ENCODE data around the gene CPVL. TPM values are rescaled to one million over a fixed set of nuclear protein-coding genes. Genes with fewer than 3 reads are reported as not detected.

CPVL gene
- total RNA-seq, 1 experiment from 2014 or later, result 26.9 TPM

- no peak for DNase-seq
- Histone ChIP-seq H2BK120ac (ENCODE audit: low read depth, low read length, poor library complexity, severe bottlenecking) (no peak overlapping the region), H2BK20ac (ENCODE audit: low read depth, low read length, poor library complexity, severe bottlenecking) (no peak overlapping the region), H3K14ac (ENCODE audit: insufficient read depth, low read length) (no peak overlapping the region), H3K23ac (ENCODE audit: insufficient read length, low read depth, low read length) (no peak overlapping the region), H4K91ac (ENCODE audit: insufficient read length, low read depth, low read length) (no peak overlapping the region), H3K56ac (ENCODE audit: insufficient read length, low read depth, low read length) (no peak overlapping the region), H3K18ac (ENCODE audit: insufficient read length, low read depth, low read length) (no peak overlapping the region), H4K20me1 (ENCODE audit: control insufficient read depth, insufficient read depth, insufficient read length) (no peaks in the 10 kb centered on the region), H2BK5ac (ENCODE audit: insufficient read length, low read length) (no peak overlapping the region), H4K5ac (ENCODE audit: insufficient read length, low read depth, low read length) (no peak overlapping the region), H3K4ac (ENCODE audit: low read depth, low read length) (no peak overlapping the region), H3K9ac (ENCODE audit: extremely low read depth, insufficient read length, low read length) (no peak overlapping the region), H2AK5ac (ENCODE audit: insufficient read length, low read length) (no peak overlapping the region), H4K8ac (replicated peaks; ENCODE audit: insufficient read length, low read depth, low read length) (no peak overlapping the region), H3K23me2 (ENCODE audit: insufficient read length, low read depth, low read length, poor library complexity, severe bottlenecking) (no peaks in the 10 kb centered on the region), H2BK12ac (ENCODE audit: insufficient read length, low read depth, low read length) (no peak overlapping the region), H3K27me3 (ENCODE audit: insufficient read depth, low read length) (no peaks in the 10 kb centered on the region), H2AFZ (ENCODE audit: low read length) (no peak overlapping the region), H3K4me2 (ENCODE audit: insufficient read depth, insufficient read length, low read length) (no peak overlapping the region), H3K27ac (ENCODE audit: insufficient read length, low read depth, low read length) (no peak overlapping the region), H2BK15ac (ENCODE audit: low read depth, low read length) (no peak overlapping the region), H3K9me3 (ENCODE audit: control insufficient read depth, low read depth, low read length) (no peaks in the 10 kb centered on the region), H3K4me1 (ENCODE audit: insufficient read depth, low read length) (no peaks in the 10 kb centered on the region), H3T11ph (ENCODE audit: low read length) (no peak overlapping the region), H3K79me1 (ENCODE audit: insufficient read depth, low read depth, low read length, poor library complexity, severe bottlenecking) (no peaks in the 10 kb centered on the region), H3K79me2 (ENCODE audit: insufficient read depth, low read length) (no peaks in the 10 kb centered on the region)
- no peaks in the 10 kb centered on the region for H3K9me3 Mint-ChIP-seq
- no peak overlapping the region for H3K4me3 Mint-ChIP-seq
- no peaks in the 10 kb centered on the region for H3K27me3 Mint-ChIP-seq (ENCODE audit: low read depth)
- peaks cover 9 to 12% of the 10 kb centered on the region in 2 experiments for H3K4me1 Mint-ChIP-seq
- TF ChIP-seq, protein P1, sequence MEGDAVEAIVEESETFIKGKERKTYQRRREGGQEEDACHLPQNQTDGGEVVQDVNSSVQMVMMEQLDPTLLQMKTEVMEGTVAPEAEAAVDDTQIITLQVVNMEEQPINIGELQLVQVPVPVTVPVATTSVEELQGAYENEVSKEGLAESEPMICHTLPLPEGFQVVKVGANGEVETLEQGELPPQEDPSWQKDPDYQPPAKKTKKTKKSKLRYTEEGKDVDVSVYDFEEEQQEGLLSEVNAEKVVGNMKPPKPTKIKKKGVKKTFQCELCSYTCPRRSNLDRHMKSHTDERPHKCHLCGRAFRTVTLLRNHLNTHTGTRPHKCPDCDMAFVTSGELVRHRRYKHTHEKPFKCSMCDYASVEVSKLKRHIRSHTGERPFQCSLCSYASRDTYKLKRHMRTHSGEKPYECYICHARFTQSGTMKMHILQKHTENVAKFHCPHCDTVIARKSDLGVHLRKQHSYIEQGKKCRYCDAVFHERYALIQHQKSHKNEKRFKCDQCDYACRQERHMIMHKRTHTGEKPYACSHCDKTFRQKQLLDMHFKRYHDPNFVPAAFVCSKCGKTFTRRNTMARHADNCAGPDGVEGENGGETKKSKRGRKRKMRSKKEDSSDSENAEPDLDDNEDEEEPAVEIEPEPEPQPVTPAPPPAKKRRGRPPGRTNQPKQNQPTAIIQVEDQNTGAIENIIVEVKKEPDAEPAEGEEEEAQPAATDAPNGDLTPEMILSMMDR (conservative IDR thresholded peaks at IDR 0.05), result no peak
- H3K27ac Mint-ChIP-seq, result no peak overlapping the region; a peak in 1 of 7 replicates
- H3K36me3 Mint-ChIP-seq (ENCODE audit: insufficient read depth in 1 of 3, low read depth in 3 of 3), result no peaks in the 10 kb centered on the region
Observed at GRCh38 chr7:29077176-29077575, 69.2 kb downstream of the CPVL start.

Measured in H9 (cell line).